Loucy (cell line): Measurements from ENCODE around the gene GULP1.

Experiments
- H2AFZ ChIP-seq: fragments of 200-600 bp; sonication (generic); 2 replicates; pipeline ENCODE4 v1.6.0; 2016; ENCODE audit warnings: antibody characterized with exemption, mild to moderate bottlenecking, low read length, moderate library complexity
- H3F3A ChIP-seq: fragments of 200-600 bp; 2 replicates; pipeline ENCODE4 v1.6.0; 2016; ENCODE audit warnings: antibody characterized with exemption, low read depth, mild to moderate bottlenecking
- H3K27me3 ChIP-seq: fragments of 200-600 bp; sonication (generic); 2 replicates; pipeline ENCODE4 v1.6.1; 2014; ENCODE audit warnings: low read length, mild to moderate bottlenecking; ENCODE audit not compliant: insufficient read depth, poor library complexity, severe bottlenecking
- H3K36me3 ChIP-seq: fragments of 200-600 bp; sonication (generic); 2 replicates; pipeline ENCODE4 v1.6.1; 2016; ENCODE audit warnings: low read length; ENCODE audit not compliant: insufficient read depth
- H3K4me1 ChIP-seq: fragments of 200-600 bp; sonication (generic); 2 replicates; pipeline ENCODE4 v1.5.1; 2014; ENCODE audit warnings: low read length, mild to moderate bottlenecking; ENCODE audit not compliant: insufficient read depth, poor library complexity, severe bottlenecking
- H3K4me2 ChIP-seq: fragments of 200-600 bp; sonication (generic); 2 replicates; pipeline ENCODE4 v1.6.0; 2014; ENCODE audit warnings: antibody characterized with exemption, low read length, low read depth, mild to moderate bottlenecking; ENCODE audit not compliant: poor library complexity, severe bottlenecking
- H3K4me3 ChIP-seq: fragments of 200-600 bp; sonication (generic); 2 replicates; pipeline ENCODE4 v1.5.1; 2014; ENCODE audit warnings: low read length, mild to moderate bottlenecking, mixed read lengths; ENCODE audit not compliant: poor library complexity, severe bottlenecking
- H3K79me2 ChIP-seq: fragments of 200-600 bp; sonication (generic); 2 replicates; pipeline ENCODE4 v1.6.1; 2014; ENCODE audit warnings: low read length; ENCODE audit not compliant: insufficient read depth
- H3K9ac ChIP-seq: fragments of 200-600 bp; sonication (generic); 2 replicates; pipeline ENCODE4 v1.6.0; 2014; ENCODE audit warnings: mild to moderate bottlenecking, low read depth, low read length, moderate library complexity; ENCODE audit not compliant: poor library complexity, severe bottlenecking
- H3K9me2 ChIP-seq: fragments of 200-600 bp; sonication (generic); replicated peaks from 2 replicates; pipeline ENCODE4 v1.6.1; 2016; ENCODE audit warnings: low read depth, low read length, mixed read lengths
- H3K9me3 ChIP-seq: fragments of 200-600 bp; sonication (generic); 2 replicates; pipeline ENCODE4 v1.6.1; 2014; ENCODE audit warnings: mild to moderate bottlenecking, antibody characterized with exemption, low read length, low read depth; ENCODE audit not compliant: insufficient read depth
- H4K20me1 ChIP-seq: fragments of 200-600 bp; sonication (generic); 2 replicates; pipeline ENCODE4 v1.6.0; 2014; ENCODE audit warnings: antibody characterized with exemption, low read length, mild to moderate bottlenecking; ENCODE audit not compliant: insufficient read depth, poor library complexity, severe bottlenecking
- EZH2phosphoT487 ChIP-seq: fragments of 200-600 bp; IDR thresholded peaks from 2 replicates; pipeline ENCODE4 v1.6.1; 2018; ENCODE audit warnings: antibody characterized with exemption, mild to moderate bottlenecking, moderate library complexity, borderline replicate concordance
- TF ChIP-seq, protein P1 (sequence below): fragments of 200-600 bp; sonication (generic); conservative IDR thresholded peaks from 2 replicates; pipeline ENCODE4 v1.5.1; 2014; ENCODE audit warnings: mild to moderate bottlenecking, antibody characterized with exemption, low read length

GULP1 gene

DNA sequence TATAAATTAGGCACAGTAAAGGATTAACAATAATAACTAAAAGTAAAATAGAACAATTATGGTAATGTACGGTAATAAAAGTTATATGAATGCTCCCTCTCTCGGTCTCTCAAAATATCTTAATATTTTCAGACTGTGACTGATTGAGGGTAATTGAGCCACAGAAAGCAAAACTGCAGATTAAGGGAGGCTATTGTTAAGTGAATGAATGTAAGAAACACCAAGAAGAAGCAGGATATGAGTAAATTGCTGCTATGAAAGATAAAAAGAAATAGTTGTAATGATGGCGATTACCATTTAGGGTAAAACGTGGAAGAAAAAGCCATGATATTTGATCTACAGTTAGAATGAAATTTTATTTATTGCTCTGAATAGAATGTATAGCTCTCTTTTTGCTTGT, 24.1 kb downstream of the GULP1 start:
- no peaks in the 10 kb centered on the region for H3K79me2 ChIP-seq

DNA sequence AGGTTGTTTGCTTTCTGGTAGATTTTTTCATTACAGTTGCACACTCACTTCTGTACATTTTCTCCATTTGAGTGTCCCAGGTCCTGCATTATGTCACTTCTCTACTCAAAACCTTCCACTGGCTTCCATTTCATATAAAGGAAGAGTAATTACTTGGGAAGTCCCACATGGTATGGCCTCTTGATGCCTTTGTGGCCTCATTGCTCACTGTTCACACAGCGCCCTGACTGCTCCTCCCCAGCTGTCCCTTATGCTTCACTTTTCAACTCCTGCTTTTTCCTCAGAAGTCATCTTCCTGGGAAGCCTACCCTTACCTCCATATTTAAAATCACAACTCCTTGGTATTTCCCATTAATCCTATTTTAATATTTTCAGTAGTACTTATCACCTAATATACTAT, 24.7 kb downstream of the GULP1 start:
- Histone ChIP-seq H3K4me3 (no peak overlapping the region), H3F3A (no peaks in the 10 kb centered on the region), H3K4me2 (no peak overlapping the region), H3K4me1 (peaks cover 10% of the 10 kb centered on the region), H3K9ac (no peak overlapping the region), H3K9me2 (no peaks in the 10 kb centered on the region), H4K20me1 (no peaks in the 10 kb centered on the region), H2AFZ (no peak overlapping the region), H3K79me2 (no peaks in the 10 kb centered on the region), H3K27me3 (no peaks in the 10 kb centered on the region), H3K9me3 (no peaks in the 10 kb centered on the region), H3K36me3 (no peaks in the 10 kb centered on the region)
- TF ChIP-seq EZH2phosphoT487: no peak
- TF ChIP-seq, protein P1, sequence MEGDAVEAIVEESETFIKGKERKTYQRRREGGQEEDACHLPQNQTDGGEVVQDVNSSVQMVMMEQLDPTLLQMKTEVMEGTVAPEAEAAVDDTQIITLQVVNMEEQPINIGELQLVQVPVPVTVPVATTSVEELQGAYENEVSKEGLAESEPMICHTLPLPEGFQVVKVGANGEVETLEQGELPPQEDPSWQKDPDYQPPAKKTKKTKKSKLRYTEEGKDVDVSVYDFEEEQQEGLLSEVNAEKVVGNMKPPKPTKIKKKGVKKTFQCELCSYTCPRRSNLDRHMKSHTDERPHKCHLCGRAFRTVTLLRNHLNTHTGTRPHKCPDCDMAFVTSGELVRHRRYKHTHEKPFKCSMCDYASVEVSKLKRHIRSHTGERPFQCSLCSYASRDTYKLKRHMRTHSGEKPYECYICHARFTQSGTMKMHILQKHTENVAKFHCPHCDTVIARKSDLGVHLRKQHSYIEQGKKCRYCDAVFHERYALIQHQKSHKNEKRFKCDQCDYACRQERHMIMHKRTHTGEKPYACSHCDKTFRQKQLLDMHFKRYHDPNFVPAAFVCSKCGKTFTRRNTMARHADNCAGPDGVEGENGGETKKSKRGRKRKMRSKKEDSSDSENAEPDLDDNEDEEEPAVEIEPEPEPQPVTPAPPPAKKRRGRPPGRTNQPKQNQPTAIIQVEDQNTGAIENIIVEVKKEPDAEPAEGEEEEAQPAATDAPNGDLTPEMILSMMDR: no peak

More for the DNA sequence above, 24.1 kb downstream of the GULP1 start:
- no peak overlapping the region for H3K9ac ChIP-seq
- H4K20me1 ChIP-seq: no peaks in the 10 kb centered on the region
- TF ChIP-seq, protein P1: no peak
- TF ChIP-seq EZH2phosphoT487: no peak
- peaks cover 6% of the 10 kb centered on the region for H3K4me1 ChIP-seq
- no peak overlapping the region for H3K4me2 ChIP-seq
- H3F3A ChIP-seq: no peaks in the 10 kb centered on the region
- no peaks in the 10 kb centered on the region for H3K27me3 ChIP-seq
- H2AFZ ChIP-seq: no peak overlapping the region
- no peak overlapping the region for H3K4me3 ChIP-seq
- no peaks in the 10 kb centered on the region for H3K36me3 ChIP-seq
- no peaks in the 10 kb centered on the region for H3K9me2 ChIP-seq
- H3K9me3 ChIP-seq: no peaks in the 10 kb centered on the region

DNA sequence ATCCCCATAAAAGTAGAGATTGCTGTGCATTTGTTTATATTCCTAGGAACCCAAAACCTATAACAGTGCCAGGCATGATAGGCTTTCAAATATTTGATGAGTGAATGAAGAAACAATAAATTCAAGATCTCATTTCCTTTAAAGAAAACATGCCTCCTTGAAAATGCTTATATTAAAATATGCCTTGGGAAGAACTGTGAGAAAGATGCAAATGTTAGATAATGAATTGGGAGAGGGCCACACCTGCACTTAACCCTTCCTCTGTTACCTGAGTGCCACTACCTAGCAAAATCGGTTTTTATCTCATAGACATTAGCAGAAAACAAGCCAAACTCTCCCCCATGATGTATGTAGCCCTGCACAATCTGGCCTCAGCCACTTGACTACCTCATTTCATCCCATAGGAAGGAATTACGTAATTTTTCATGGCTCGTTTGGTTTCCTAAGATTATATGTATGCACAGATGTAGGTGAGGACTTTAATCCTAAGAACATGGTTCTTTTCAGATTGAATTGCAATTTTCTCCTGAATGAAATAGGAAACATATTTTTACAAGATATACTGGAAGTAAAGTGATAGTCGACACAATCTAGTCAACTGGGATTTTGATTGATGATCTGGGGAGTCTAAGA, 25.2 kb downstream of the GULP1 start:
- no peak overlapping the region for H3K4me3 ChIP-seq
- no peaks in the 10 kb centered on the region for H3K9me3 ChIP-seq
- H3F3A ChIP-seq: no peaks in the 10 kb centered on the region
- no peaks in the 10 kb centered on the region for H4K20me1 ChIP-seq
- no peaks in the 10 kb centered on the region for H3K36me3 ChIP-seq
- peaks cover 10% of the 10 kb centered on the region for H3K4me1 ChIP-seq
- no peak for TF ChIP-seq EZH2phosphoT487
- TF ChIP-seq, protein P1: no peak
- H3K79me2 ChIP-seq: no peaks in the 10 kb centered on the region
- no peaks in the 10 kb centered on the region for H3K9me2 ChIP-seq
- H3K9ac ChIP-seq: no peak overlapping the region
- no peak overlapping the region for H2AFZ ChIP-seq
- no peak overlapping the region for H3K4me2 ChIP-seq
- no peaks in the 10 kb centered on the region for H3K27me3 ChIP-seq
